AML-193 (cell line): ENCODE data around the gene PARD6A.

Experiments
- DNase-seq, 2 experiments: peaks; one replicate each; lab custom pipeline; 2025; lab: John Stamatoyannopoulos, UW

Gene PARD6A

GRCh38 chr16:67666559-67667452 lies 6.0 kb downstream of the PARD6A start, which contains the start of the genes C16orf86 and ENKD1:
Gene C16orf86, plus strand, starts transcription at chr16:67666814. Its CDS starts 157 bp downstream, at chr16:67666971.
Gene ENKD1, minus strand, starts transcription at chr16:67666750. Its CDS starts 308 bp downstream, at chr16:67666442.
- peak; percentile 56 to 68 for DNase-seq

- no peak for DNase-seq
These were observed 6.7 kb downstream of the PARD6A start for GRCh38 chr16:67667453-67667816.

GRCh38 chr16:67667817-67668494 lies 7.2 kb downstream of the PARD6A start:
- peak; percentile 92 to 95 for DNase-seq

GRCh38 chr16:67668495-67669157 lies 7.9 kb downstream of the PARD6A start:
- peak; percentile 7 to 15 for DNase-seq

- no peak for DNase-seq
These were observed 8.8 kb downstream of the PARD6A start for GRCh38 chr16:67669499-67670101.

- no peak for DNase-seq
These were observed 11.5 kb downstream of the PARD6A start for GRCh38 chr16:67672306-67672705.

GRCh38 chr16:67672739-67673662 lies 12.2 kb downstream of the PARD6A start:
- peak; percentile 48 to 61 for DNase-seq

GRCh38 chr16:67673712-67674580 lies 13.2 kb downstream of the PARD6A start:
- peak; percentile 21 to 34 for DNase-seq

- no peak for DNase-seq
These were observed 14.3 kb downstream of the PARD6A start for GRCh38 chr16:67674851-67675578.

GRCh38 chr16:67675579-67675935 lies 14.8 kb downstream of the PARD6A start:
- DNase-seq: no peak

GRCh38 chr16:67675999-67676398 lies 15.2 kb downstream of the PARD6A start:
- DNase-seq: no peak

- DNase-seq: no peak
These were observed 15.8 kb downstream of the PARD6A start for GRCh38 chr16:67676516-67676915.

- DNase-seq: no peak
These were observed 16.2 kb downstream of the PARD6A start for GRCh38 chr16:67676939-67677338.

- no peak for DNase-seq
These were observed 17.0 kb downstream of the PARD6A start for GRCh38 chr16:67677712-67678111.

GRCh38 chr16:67678354-67679023 lies 17.7 kb downstream of the PARD6A start:
- DNase-seq: no peak

GRCh38 chr16:67679935-67680897 lies 19.5 kb downstream of the PARD6A start:
- DNase-seq: no peak

GRCh38 chr16:67683767-67684166 lies 23.0 kb downstream of the PARD6A start:
- DNase-seq: no peak
